ENCODE measurements around the gene PIK3C2B.

DNA sequence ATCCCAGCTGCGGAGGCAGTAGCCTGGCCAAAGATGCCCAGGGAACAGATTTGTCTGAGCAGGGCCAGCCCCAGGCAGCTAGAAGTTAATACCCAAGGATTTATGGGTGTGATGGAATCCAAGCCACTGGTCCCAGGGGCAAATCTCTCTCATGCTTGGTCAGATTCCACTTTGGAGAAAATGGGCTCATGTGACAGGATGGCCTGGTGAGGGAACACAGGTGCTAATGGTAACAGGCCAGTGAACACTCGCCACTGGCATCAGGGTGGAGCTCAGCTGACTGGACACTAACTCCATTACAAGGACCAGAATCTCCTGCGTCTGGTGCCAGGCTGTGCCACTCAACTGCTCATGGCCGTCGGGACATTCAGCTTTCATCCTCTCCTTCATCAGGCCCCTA, 33.6 kb upstream of the PIK3C2B start:
- TF ChIP-seq, protein P1, sequence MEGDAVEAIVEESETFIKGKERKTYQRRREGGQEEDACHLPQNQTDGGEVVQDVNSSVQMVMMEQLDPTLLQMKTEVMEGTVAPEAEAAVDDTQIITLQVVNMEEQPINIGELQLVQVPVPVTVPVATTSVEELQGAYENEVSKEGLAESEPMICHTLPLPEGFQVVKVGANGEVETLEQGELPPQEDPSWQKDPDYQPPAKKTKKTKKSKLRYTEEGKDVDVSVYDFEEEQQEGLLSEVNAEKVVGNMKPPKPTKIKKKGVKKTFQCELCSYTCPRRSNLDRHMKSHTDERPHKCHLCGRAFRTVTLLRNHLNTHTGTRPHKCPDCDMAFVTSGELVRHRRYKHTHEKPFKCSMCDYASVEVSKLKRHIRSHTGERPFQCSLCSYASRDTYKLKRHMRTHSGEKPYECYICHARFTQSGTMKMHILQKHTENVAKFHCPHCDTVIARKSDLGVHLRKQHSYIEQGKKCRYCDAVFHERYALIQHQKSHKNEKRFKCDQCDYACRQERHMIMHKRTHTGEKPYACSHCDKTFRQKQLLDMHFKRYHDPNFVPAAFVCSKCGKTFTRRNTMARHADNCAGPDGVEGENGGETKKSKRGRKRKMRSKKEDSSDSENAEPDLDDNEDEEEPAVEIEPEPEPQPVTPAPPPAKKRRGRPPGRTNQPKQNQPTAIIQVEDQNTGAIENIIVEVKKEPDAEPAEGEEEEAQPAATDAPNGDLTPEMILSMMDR (IDR thresholded peaks at IDR 0.05): no peak
- TF ChIP-seq EP300 (IDR thresholded peaks at IDR 0.05) (no peak), POLR2A (IDR thresholded peaks at IDR 0.05) (no peak), POLR2AphosphoS5 (IDR thresholded peaks at IDR 0.05) (no peak)

Measured in suprapubic skin (tissue), 4 donors.